Choroid plexus epithelial cell (primary cell): Measurements from ENCODE around the gene KRT76.

Experiments
- DNase-seq: peaks from one replicate; pipeline ENCODE4 v3.0.0-alpha.2; 2010; ENCODE audit warnings: low read depth
- H3K4me3 ChIP-seq: 2 replicates; pipeline ENCODE4 v1.5.1; 2011; ENCODE audit warnings: low read depth, mild to moderate bottlenecking, control low read depth, low read length, moderate library complexity
- TF ChIP-seq, protein P1 (sequence below): conservative IDR thresholded peaks from 2 replicates; pipeline ENCODE4 v1.5.1; 2011; ENCODE audit warnings: low read depth, mild to moderate bottlenecking, control low read depth, inconsistent platforms, low read length, moderate library complexity

KRT76 gene

DNA sequence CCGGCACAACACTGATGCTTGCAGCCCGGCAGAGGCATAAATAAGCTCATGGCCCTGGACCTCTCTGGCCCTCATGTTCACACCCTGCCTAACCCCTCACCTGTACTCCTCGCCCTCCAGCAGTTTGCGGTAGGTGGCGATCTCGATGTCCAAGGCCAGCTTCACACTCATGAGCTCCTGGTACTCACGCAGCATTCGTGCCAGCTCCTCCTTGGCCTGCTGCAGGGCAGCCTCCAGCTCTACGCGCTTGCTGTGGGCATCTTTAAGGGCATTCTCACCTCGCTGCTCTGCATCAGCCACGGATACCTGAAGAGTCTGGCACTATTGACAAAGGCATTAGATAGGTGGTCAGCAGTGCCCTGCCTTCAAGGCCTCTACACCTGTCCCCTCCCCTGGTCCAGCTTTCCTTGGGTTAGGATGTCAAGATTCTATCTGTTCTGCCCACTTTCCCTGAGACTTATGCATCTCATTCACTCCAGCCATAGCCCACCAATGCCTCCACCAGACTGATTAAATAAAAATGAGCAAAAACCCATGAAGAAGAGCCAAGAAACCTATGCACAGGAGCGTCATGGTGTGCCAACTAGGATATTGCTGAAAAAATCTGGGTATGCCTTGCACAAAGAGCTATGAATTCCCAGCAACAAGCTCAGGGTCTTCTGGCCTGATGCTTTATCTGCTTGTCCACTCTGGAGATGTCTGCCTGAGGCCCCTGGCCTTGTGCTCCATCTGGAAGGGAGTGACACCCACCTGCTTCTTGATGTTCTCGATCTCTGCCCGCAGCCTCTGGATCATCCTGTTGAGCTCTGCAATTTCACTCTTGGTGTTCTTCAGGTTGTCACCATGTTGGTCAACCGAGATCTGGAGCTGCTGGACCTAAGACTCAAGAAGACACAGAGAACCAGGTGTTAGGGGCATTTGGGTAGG lies 30.7 kb upstream of the KRT76 start:
- TF ChIP-seq, protein P1, sequence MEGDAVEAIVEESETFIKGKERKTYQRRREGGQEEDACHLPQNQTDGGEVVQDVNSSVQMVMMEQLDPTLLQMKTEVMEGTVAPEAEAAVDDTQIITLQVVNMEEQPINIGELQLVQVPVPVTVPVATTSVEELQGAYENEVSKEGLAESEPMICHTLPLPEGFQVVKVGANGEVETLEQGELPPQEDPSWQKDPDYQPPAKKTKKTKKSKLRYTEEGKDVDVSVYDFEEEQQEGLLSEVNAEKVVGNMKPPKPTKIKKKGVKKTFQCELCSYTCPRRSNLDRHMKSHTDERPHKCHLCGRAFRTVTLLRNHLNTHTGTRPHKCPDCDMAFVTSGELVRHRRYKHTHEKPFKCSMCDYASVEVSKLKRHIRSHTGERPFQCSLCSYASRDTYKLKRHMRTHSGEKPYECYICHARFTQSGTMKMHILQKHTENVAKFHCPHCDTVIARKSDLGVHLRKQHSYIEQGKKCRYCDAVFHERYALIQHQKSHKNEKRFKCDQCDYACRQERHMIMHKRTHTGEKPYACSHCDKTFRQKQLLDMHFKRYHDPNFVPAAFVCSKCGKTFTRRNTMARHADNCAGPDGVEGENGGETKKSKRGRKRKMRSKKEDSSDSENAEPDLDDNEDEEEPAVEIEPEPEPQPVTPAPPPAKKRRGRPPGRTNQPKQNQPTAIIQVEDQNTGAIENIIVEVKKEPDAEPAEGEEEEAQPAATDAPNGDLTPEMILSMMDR: no peak
- DNase-seq: no peak
- H3K4me3 ChIP-seq: no peak overlapping the region

DNA sequence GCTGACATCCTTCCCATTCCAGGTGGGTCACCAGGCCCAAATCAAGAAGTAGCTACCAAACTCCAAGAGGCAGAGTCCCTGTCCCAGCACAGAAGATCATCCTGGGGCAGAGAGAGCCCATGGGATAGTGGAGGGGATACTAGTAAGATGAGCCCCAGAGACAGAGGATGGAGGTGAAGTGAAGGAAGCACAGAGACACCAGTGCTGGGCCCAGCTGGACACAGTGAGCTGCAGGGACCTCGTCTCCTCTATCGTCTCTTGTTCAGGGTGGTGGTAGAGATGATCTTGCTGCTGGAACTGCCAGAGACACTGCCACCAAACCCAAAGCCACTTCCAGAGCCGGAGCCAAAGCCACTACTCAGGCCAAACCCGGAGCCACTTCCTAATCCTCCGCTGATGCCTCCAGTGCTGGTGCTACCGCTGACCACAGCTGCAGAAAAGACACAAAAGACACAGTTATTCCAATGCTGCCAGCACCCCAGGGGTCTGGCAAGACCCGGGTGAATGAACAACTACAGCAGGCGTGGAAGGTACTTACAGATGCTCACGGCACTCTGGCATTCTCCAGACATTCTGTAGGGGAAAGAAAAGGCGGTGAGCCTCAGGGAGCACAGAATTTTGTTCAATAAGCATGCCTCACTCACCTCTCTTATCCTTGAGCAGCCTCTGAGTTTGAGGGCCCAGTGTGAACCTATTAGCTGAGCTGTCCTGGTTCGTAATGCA lies 29.8 kb upstream of the KRT76 start:
- H3K4me3 ChIP-seq: no peak overlapping the region
- no peak for DNase-seq
- TF ChIP-seq, protein P1: no peak

DNA sequence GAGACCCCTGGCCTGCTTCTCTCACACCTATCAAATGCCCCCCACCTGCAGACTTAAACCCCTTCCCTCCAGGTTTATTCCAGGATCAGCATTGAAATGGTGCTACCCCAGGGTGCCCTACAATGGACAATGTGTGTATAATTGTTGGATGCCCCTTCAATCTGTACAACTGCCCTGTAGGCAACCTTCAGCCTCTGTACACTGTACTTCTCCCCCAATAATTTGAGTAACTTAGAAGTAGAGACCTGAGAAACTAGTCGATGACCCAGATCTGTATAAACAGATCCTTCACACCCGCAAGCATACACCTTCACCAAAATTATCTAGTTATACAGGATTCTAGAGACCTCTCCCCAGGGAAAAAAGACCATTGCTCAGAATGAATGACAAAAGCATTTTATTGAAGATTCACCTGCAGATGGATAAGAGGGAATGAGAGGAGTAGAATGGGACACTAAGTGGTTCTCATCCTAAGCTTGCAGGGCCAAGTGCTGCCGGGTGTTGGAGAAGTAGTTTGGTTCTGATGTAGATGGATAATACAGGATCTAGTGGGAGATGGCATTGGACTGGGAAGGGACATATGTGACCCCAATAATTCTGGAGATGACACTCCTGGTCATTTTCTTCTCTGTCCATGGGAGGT lies 29.1 kb upstream of the KRT76 start:
- TF ChIP-seq, protein P1: no peak
- no peak overlapping the region for H3K4me3 ChIP-seq
- no peak for DNase-seq

DNA sequence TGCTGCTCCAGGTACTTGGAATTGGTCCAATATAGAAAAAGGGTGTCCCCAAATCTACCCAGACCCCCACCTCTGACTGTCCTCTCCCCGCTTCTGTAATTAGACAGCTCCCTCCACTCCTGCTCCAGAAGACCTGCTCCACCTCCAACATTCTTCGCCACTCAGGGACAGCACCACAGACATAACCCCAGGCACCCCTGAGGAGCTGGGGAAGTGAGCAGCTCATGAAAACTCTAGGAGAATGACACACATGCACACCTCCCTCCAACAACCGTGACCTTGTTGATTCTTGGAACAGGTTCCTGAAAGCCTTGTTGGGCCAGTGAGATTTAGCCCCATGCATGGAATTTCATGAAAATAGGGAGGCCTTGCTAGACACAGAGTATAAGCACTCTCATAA lies 28.6 kb upstream of the KRT76 start:
- TF ChIP-seq, protein P1: no peak
- peak; percentile 32 for DNase-seq

DNA sequence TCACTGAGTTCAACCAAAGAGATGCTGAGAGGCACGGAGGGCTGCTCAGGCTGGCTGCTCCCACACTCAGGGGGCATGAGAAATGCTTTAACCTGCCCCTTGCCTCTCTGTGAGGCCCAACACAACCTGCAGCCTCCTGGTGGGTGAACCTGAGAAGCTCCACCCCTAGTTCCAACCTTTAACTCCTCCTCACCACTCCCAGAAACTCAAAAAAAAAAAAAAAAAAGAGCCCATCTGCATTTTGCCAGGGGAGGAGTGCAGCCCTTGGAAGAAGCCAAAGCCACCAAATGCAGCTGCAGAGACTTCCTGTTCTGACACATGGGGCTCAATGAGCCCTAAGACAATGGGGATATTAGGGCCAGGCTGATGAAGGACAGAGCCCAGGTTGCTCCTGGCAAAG lies 27.9 kb upstream of the KRT76 start:
- DNase-seq: no peak
- TF ChIP-seq, protein P1: no peak
- H3K4me3 ChIP-seq: no peak overlapping the region

More for the DNA sequence above, 28.6 kb upstream of the KRT76 start:
- no peak overlapping the region for H3K4me3 ChIP-seq

DNA sequence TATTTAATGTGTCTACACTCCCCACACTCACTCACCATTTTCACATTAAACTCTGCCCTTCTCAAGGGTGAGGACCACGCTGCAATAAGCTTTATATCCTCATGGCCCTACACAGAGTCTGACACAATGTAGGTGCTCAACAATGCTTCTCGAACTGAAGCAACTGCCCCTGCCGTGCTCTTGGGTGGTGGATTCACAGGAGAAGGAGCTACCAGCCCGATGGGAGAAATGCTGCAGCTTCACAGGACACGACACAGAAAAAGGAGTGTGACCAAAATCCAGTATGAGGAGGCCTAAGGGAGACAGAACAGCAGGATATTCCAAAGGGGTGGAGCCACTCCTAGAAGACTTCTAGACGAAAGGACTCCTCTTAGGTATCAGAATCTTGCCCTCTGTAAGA lies 25.3 kb upstream of the KRT76 start:
- no peak overlapping the region for H3K4me3 ChIP-seq
- no peak for DNase-seq
- TF ChIP-seq, protein P1: no peak
